B cell (primary cell): ENCODE measurements around the gene AUTS2. TPM values are rescaled to one million over a fixed set of nuclear protein-coding genes. Genes with fewer than 3 reads are reported as not detected.

ENCODE experiments used
- ATAC-seq: fragments of 200-7000 bp; cut with Tn5 transposase; one replicate; pipeline ENCODE4 v1.10.0; 2021; ENCODE audit warnings: low read depth, mild to moderate bottlenecking, moderate number of reproducible peaks, moderate library complexity
- CTCF ChIA-PET: fragments of 350-600 bp; sonication (Branson Sonifier 250); formaldehyde crosslinking; loops from one replicate; lab custom pipeline; 2021; ENCODE audit warnings: antibody characterized with exemption, inconsistent platforms; lab: Charles Lee
- POLR2A ChIA-PET: fragments of 350-600 bp; sonication (Branson Sonifier 250); formaldehyde crosslinking; loops from one replicate; lab custom pipeline; 2021; ENCODE audit warnings: antibody characterized with exemption; lab: Charles Lee
- DNase-seq: peaks from one replicate; pipeline ENCODE4 v3.0.0; 2013
- H2AFZ ChIP-seq: 2 replicates; pipeline ENCODE4 v1.6.1; 2012; ENCODE audit warnings: mild to moderate bottlenecking, low read depth, low read length; ENCODE audit not compliant: insufficient read depth, poor library complexity, severe bottlenecking
- H3K27ac ChIP-seq, 2 donors: 1 replicate in 1 of 2; 2 replicates in 1 of 2; pipeline ENCODE4 v1.5.1; 2012 to 2013; ENCODE audit warnings: low read length in 2 of 2, mild to moderate bottlenecking in 2 of 2, moderate library complexity in 1 of 2
- H3K27me3 ChIP-seq, 4 experiments: fragments of 200-600 bp in 1 of 4; sonication (generic) in 1 of 4; replicated peaks in 1 of 4; 1 replicate in 2 of 4; 2 replicates in 2 of 4; pipeline versions ENCODE4 v1.6.1 to v1.7.0; 2013 to 2016; ENCODE audit warnings: low read length in 3 of 4, mild to moderate bottlenecking in 2 of 4, mixed read lengths in 1 of 4, moderate library complexity in 1 of 4; ENCODE audit not compliant: insufficient read depth in 4 of 4, control insufficient read depth in 3 of 4; ENCODE audit errors: control extremely low read depth in 1 of 4
- H3K36me3 ChIP-seq, 2 experiments: replicated peaks in 1 of 2; 1 replicate in 1 of 2; 2 replicates in 1 of 2; pipeline versions ENCODE4 v1.6.1 to v1.7.1; 2013; ENCODE audit warnings: low read length in 1 of 2; ENCODE audit not compliant: insufficient read depth in 2 of 2, control insufficient read depth in 1 of 2; ENCODE audit errors: control extremely low read depth in 1 of 2, extremely low read depth in 1 of 2
- H3K4me1 ChIP-seq, 2 donors: fragments of 200-600 bp in 1 of 2; sonication (generic) in 1 of 2; 1 replicate in 1 of 2; 2 replicates in 1 of 2; pipeline versions ENCODE4 v1.5.1 to v1.6.1; 2013 to 2017; ENCODE audit warnings: low read length in 2 of 2; ENCODE audit not compliant: control insufficient read depth in 2 of 2, insufficient read depth in 2 of 2
- H3K4me2 ChIP-seq: replicated peaks from 2 replicates; pipeline ENCODE3; 2012; ENCODE audit warnings: mild to moderate bottlenecking, low read depth, low read length; ENCODE audit not compliant: poor library complexity, severe bottlenecking
- H3K4me3 ChIP-seq, 5 experiments: fragments of 200-600 bp in 1 of 5; sonication (generic) in 1 of 5; 1 replicate in 3 of 5; 2 replicates in 2 of 5; pipeline versions ENCODE4 v1.5.1 to v1.7.0; 2011 to 2016; ENCODE audit warnings: low read length in 4 of 5, mild to moderate bottlenecking in 4 of 5, low read depth in 2 of 5, control low read depth in 1 of 5, moderate library complexity in 1 of 5; ENCODE audit not compliant: insufficient read depth in 1 of 5; ENCODE audit errors: control extremely low read depth in 1 of 5, extremely low read depth in 1 of 5
- H3K79me2 ChIP-seq: fragments of 200-600 bp; sonication (generic); one replicate; pipeline ENCODE4 v1.6.0; 2016; ENCODE audit warnings: low read length; ENCODE audit not compliant: control insufficient read depth, insufficient read depth
- H3K9ac ChIP-seq: fragments of 200-600 bp; sonication (generic); 2 replicates; pipeline ENCODE4 v1.6.1; 2017; ENCODE audit warnings: mild to moderate bottlenecking, low read length, moderate library complexity
- H3K9me3 ChIP-seq, 3 donors: one replicate each; pipeline versions ENCODE4 v1.6.1 to v1.7.1; 2013; ENCODE audit warnings: low read length in 2 of 3; ENCODE audit not compliant: control insufficient read depth in 2 of 3, insufficient read depth in 1 of 3; ENCODE audit errors: control extremely low read depth in 1 of 3
- H4K20me1 ChIP-seq: 2 replicates; pipeline ENCODE4 v1.6.0; 2012; ENCODE audit warnings: mild to moderate bottlenecking, low read length; ENCODE audit not compliant: insufficient read depth, control insufficient read depth, poor library complexity, severe bottlenecking
- H3K27ac Mint-ChIP-seq: one replicate; pipeline ENCODE4 v1.8.0; 2021; ENCODE audit warnings: mixed read lengths
- H3K27me3 Mint-ChIP-seq: one replicate; pipeline ENCODE4 v1.8.0; 2021; ENCODE audit warnings: mixed read lengths
- H3K4me1 Mint-ChIP-seq: one replicate; pipeline ENCODE4 v1.8.0; 2021; ENCODE audit warnings: mixed read lengths
- H3K4me3 Mint-ChIP-seq: one replicate; pipeline ENCODE4 v1.8.0; 2021; ENCODE audit warnings: mixed read lengths
- H3K9me3 Mint-ChIP-seq: one replicate; pipeline ENCODE4 v1.8.0; 2022; ENCODE audit warnings: mixed read lengths; ENCODE audit not compliant: insufficient read depth
- CTCF ChIP-seq: fragments of 200-600 bp; IDR thresholded peaks from one replicate; pipeline ENCODE4 v1.8.0; 2022; ENCODE audit warnings: antibody characterized with exemption, mild to moderate bottlenecking
- EZH2 ChIP-seq: IDR thresholded peaks from 2 replicates; pipeline ENCODE4 v1.6.1; 2012; ENCODE audit warnings: borderline replicate concordance, low read depth, mild to moderate bottlenecking, moderate library complexity, low read length; ENCODE audit not compliant: insufficient read depth, poor library complexity, severe bottlenecking
- WGBS: methylation state at CpG from one replicate; pipeline ENCODE4 v1.1.5; 2013; ENCODE audit warnings: missing lambda C conversion rate; ENCODE audit not compliant: insufficient coverage; 5-methylcytosine and 5-hydroxymethylcytosine counted together
- intact Hi-C: fragments of 100-400 bp; cut with micrococcal nuclease; formaldehyde crosslinking; loops from one replicate; pipeline ENCODE4 v1.10.0; 2022
- polyA plus RNA-seq: library from polyadenylated mRNA; depleted of rRNA; stranded (reverse); fragments of >200 nt; gene quantifications from 2 replicates; pipeline ENCODE4 v1.2.3, GENCODE V29; 2012
- total RNA-seq, 2 donors: library from RNA; stranded (reverse); fragments of 120-200 nt in 1 of 2; gene quantifications; 1 replicate in 1 of 2; 2 replicates in 1 of 2; pipeline versions ENCODE4 v1.2.3 to v1.2.4, GENCODE V29; 2013 to 2022

The AUTS2 gene
- total and polyA plus RNA-seq, 2 donors (not counting 1 experiment from before 2014, with no cell fraction given): 22.3 to 35.0 TPM

- WGBS: 56% methylated on average over 1 of the region's 3 CpGs
- POLR2A ChIA-PET: no interaction called here
Observed at GRCh38 chr7:69786730-69787395, 188.6 kb downstream of the AUTS2 start.

More at GRCh38 chr7:69786730-69787395, 188.6 kb downstream of the AUTS2 start:
- ATAC-seq (no peak), DNase-seq (no peak)
- TF ChIP-seq EZH2 (no peak), CTCF (no peak)
- Mint-ChIP-seq H3K4me3 (no peak overlapping the region), H3K4me1 (peaks cover 3% of the 10 kb centered on the region), H3K27me3 (no peaks in the 10 kb centered on the region), H3K9me3 (no peaks in the 10 kb centered on the region), H3K27ac (no peak overlapping the region)
- Histone ChIP-seq H3K79me2 (peaks cover 12% of the 10 kb centered on the region), H3K36me3 (no peaks in the 10 kb centered on the region), H4K20me1 (no peaks in the 10 kb centered on the region), H2AFZ (no peak overlapping the region), H3K4me1 (no peaks in the 10 kb centered on the region), H3K9me3 (no peaks in the 10 kb centered on the region), H3K27me3 (no peaks in the 10 kb centered on the region), H3K4me2 (no peak overlapping the region), H3K4me3 (no peak overlapping the region), H3K27ac (no peak overlapping the region), H3K9ac (no peak overlapping the region)
- intact Hi-C loops: no loop called here
- CTCF ChIA-PET: no interaction called here
